NCI-H82 treated with DMSO at 0.1 percent for 48 hours (cell line): ENCODE measurements around the gene TBX4.
"Not testable (repeated sequence)": the region's sequence is repeated elsewhere in the genome, so short reads cannot be mapped to it uniquely, and the experiment has no call there.

Source experiments
- DNase-seq: peaks from one replicate; lab custom pipeline; 2025; ENCODE audit not compliant: unreplicated experiment; lab: John Stamatoyannopoulos, UW

Gene TBX4

DNA sequence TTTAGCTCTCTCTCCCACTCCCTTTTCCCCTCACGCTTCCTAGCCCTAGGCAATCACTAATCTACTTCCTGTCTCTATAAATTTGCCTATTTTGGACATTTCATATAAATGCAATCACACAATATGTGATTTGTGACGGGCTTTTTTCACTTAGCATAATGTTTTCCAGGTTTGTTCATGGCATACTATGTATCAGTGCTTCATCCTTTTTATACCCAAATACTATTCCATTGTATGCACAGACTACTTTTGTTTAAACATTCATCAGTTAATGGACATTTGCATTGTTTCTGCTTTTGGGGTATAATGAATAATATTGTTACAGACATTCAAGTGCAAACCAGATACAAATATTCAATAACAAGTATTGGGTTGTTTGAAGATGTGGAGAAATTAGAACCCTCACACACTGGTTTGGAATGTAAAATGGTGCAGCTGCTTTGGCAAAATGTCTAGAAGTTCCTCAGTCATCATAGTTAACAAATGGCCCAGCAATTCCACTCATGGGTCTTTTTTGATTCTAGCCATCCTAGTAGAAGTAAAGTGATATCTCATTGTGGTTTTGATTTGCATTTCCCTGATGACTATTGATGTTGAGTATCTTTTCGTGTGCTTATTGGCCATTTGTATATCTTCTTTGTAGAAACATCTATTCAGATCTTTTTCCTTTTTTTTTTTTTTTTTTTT, 67.7 kb downstream of the TBX4 start:
- no peak for DNase-seq

DNA sequence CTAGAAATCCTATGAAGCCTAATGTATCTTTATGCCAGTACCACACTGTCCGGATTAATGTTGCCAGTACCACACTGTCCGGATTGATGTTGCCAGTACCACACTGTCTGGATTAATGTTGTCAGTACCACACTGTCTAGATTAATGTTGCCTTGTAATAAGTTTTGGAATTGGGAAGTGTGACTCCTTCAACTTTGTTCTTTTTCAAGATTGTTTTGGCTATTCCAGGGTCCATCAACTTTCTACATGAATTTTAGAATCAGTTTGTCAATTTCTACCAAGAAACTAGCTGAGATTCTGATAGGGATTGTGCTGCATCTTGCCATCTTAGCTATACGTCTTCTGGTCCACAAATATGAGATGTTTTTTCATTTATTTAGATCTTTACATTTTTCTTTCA, 68.7 kb downstream of the TBX4 start:
- no peak for DNase-seq

DNA sequence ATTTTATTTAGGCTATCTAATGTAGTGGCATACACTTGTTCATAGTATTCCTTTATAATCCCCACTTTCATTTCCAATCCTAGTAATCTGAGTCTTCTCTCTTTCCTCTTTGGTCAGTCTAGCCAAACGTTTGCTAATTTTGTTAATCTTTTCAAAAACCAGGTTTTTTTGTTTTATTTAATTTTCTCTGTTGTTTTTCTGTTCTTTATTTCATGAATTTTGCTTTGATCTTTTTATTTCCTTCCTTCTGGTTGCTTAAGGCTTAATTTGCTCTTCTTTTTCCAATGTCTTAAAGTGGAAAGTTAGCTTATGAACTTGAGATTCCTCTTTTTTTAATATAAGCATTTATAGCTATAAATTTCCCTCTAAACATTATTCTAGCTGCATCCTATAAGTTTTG, 69.9 kb downstream of the TBX4 start:
- DNase-seq: no peak

DNA sequence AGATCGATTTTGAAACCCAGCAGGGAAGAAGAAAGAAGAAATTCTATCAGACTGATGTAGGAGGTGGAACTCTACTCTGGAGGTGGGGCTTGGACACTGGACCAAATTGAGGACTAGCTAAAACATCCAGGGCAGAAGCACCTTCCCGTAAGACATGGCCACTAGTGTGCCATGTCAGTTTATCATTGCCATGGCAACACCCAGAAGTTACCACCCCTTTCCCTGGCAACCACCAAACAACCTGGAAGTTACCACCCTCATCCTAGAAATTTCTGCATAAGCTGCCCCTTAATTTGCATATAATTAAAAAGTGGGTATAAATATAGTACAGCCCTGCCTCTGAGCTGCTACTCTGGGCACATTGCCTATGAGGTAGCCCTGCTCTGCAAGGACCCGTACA, 72.1 kb downstream of the TBX4 start:
- DNase-seq: no peak

DNA sequence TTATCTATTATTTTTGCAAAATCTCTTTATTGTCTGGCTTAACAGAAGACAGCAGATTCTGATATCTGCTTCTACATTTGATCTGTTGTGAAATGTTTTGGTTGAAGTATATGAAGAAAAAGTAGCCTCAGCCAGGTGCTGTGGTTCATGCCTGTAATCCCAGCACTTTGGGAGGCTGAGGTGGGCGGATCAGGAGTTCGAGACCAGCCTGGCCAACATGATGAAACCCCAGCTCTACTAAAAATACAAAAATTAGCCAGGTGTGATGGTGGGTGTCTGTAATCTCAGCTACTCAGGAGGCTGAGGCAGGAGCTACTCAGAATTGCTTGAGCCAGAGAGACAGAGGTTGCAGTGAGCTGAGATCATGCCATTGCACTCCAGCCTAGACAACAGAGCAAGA, 75.2 kb downstream of the TBX4 start:
- DNase-seq: not testable (repeated sequence)

DNA sequence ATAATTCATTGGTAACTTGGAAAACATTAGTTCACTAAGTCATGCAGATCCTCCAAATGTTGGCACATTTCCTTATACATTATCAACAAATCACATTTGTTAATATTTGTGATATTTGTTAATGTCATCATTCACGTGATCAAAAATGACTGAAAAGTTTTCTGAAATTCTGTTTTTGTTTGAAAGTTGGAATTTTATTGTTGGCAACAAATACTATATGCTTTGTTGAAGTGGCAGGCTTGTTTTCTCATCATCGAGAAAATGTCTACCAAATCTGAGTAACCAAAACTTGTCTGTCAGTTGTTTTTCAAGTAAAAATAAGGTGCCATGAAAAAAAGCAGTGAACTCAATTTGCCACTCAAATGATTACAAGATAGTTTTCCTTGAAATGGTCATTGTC, 75.9 kb downstream of the TBX4 start:
- no peak for DNase-seq

DNA sequence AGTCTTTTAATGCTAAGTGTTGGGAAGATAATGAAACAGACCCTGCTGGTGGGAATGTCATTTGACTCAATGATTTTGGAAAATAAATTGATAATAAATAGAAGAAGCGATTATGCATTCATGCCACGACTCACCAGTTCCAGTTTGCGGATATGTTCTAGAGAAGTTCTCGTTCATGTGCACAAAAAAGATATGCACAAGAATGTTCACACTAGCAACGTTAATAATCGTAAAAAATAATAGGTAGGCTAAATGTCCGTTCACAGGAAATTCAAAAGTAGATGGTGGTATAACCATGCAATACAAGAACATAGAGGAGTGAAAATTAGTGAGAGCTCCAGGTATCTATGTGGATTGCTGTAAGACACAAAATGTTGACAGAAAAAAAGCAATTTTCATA, 79.0 kb downstream of the TBX4 start:
- DNase-seq: no peak

DNA sequence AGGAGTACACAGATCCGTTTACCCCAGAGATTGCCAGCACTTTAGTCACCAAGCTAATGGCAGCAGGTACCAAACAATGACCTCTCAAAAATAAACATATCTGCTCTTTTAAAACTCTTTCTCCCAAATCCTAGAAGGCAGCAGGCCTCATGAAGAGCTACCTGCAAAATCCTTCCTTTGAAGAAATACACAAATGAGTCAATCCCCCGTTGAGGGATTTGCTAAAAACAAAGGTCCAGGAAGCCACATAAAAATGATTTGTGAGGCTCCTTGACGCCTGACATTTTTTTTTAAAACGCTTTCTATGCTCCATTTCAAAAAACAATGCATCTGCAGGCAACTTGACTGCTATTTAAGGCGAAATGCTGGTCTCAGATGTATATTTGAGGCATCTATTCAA, 80.6 kb downstream of the TBX4 start:
- no peak for DNase-seq

DNA sequence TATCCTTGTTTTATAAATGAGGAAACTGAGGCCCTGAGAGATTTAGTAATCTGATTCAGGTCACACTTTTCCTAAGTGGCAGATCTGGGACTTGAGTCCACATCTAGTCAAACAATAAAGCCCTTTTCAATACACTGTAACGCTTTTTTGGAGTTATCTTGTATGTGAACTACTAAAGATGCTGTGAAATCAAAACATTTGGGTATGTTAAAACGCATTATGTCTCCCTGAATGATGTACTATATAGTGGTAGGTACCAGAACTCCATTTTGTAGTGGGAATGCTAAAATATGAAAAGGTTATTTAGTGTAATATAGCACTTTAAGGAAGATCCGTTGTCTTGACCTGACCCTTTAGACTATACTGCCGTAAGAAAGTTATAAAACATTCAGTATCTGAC, 81.6 kb downstream of the TBX4 start:
- DNase-seq: no peak

DNA sequence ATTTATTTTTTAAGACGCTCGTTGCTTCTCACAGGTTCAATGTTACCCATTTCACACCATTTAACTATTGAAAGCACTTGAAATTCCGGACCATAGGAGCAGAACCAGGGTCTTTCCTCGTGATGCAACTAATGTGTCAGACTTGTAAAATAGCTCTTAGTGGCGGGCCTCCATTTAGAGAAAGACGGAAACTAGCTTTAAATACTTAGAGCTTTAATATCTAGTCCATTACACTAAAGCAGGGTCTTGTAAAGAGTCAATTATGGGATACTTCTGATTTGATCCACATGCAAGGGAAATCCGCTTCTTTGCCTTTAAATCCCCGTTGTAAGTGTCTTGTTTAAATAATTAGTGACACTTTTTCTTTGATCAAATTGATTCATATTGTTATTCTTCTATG, 82.2 kb downstream of the TBX4 start:
- no peak for DNase-seq
